HepG2 (cell line): Measurements from ENCODE around the gene MGAT2. TPM values are rescaled to one million over a fixed set of nuclear protein-coding genes. Genes with fewer than 3 reads are reported as not detected.

Experiments used
- AGO2 ChIP-seq: fragments of 200-400 bp; formaldehyde crosslinking; optimal IDR thresholded peaks from 2 replicates; pipeline ENCODE3; 2017; ENCODE audit warnings: mild to moderate bottlenecking, low read depth, low read length, moderate library complexity
- CEBPB ChIP-seq: IDR thresholded peaks from 2 replicates; pipeline ENCODE4 v1.6.1; 2011; ENCODE audit warnings: low read depth, low read length, improper control_type of control experiment, borderline replicate concordance
- FOXO4 ChIP-seq: sonication (generic); formaldehyde crosslinking; conservative IDR thresholded peaks from 2 replicates; pipeline ENCODE4 v1.8.1; 2023; ENCODE audit warnings: missing genetic modification reagents
- GATA4 ChIP-seq: sonication (generic); IDR thresholded peaks from 2 replicates; pipeline ENCODE4 v1.6.1; 2016; ENCODE audit warnings: antibody characterized with exemption, low read depth, borderline replicate concordance
- GPBP1L1 ChIP-seq: sonication (generic); formaldehyde crosslinking; IDR thresholded peaks from 2 replicates; pipeline ENCODE4 v1.5.0; 2020; ENCODE audit warnings: mild to moderate bottlenecking, missing genetic modification reagents
- MNT ChIP-seq: fragments of 450-650 bp; IDR thresholded peaks from 2 replicates; pipeline ENCODE4 v1.6.1; 2016
- MXD3 ChIP-seq: IDR thresholded peaks from 2 replicates; pipeline ENCODE4 v1.6.1; 2016; ENCODE audit warnings: mild to moderate bottlenecking, missing biosample characterization, missing genetic modification reagents
- PAWR ChIP-seq: sonication (generic); formaldehyde crosslinking; IDR thresholded peaks from 2 replicates; pipeline ENCODE4 v1.4.0; 2020; ENCODE audit warnings: missing genetic modification reagents, mild to moderate bottlenecking, borderline replicate concordance
- RARA ChIP-seq: IDR thresholded peaks from 2 replicates; pipeline ENCODE4 v1.6.1; 2016; ENCODE audit warnings: missing genetic modification reagents, missing compliant biosample characterization
- SATB2 ChIP-seq: sonication (generic); formaldehyde crosslinking; IDR thresholded peaks from 2 replicates; pipeline ENCODE4 v1.5.0; 2020; ENCODE audit warnings: missing genetic modification reagents
- SIX4 ChIP-seq: sonication (generic); formaldehyde crosslinking; IDR thresholded peaks from 2 replicates; pipeline ENCODE4 v1.4.0; 2020; ENCODE audit warnings: missing genetic modification reagents
- SNAPC4 ChIP-seq: sonication (generic); formaldehyde crosslinking; IDR thresholded peaks from 2 replicates; pipeline ENCODE4 v1.4.0; 2020; ENCODE audit warnings: mild to moderate bottlenecking, missing genetic modification reagents
- TFAP4 ChIP-seq: sonication (generic); IDR thresholded peaks from 2 replicates; pipeline ENCODE4 v1.6.1; 2016; ENCODE audit warnings: low read depth, borderline replicate concordance
- TGIF2 ChIP-seq: IDR thresholded peaks from 2 replicates; pipeline ENCODE4 v1.6.1; 2016; ENCODE audit warnings: control low read depth, missing compliant biosample characterization
- ZNF3 ChIP-seq: IDR thresholded peaks from 2 replicates; pipeline ENCODE4 v1.7.0; 2017; ENCODE audit warnings: inconsistent platforms
- ZNF614 ChIP-seq: IDR thresholded peaks from 2 replicates; pipeline ENCODE4 v1.6.1; 2018; ENCODE audit warnings: missing biosample characterization, missing genetic modification reagents, inconsistent platforms, borderline replicate concordance
- ZNF644 ChIP-seq: IDR thresholded peaks from 2 replicates; pipeline ENCODE4 v1.6.1; 2016; ENCODE audit warnings: low read depth
- polyA plus RNA-seq, 8 experiments: library from polyadenylated mRNA; depleted of rRNA in 3 of 8; stranded (reverse) in 7 of 8; unstranded in 1 of 8; fragments of >200 nt; fragmentation: Illumina TruSeq in 4 of 8; extraction: Trizol in 4 of 8; gene quantifications; 2 replicates each; pipeline versions ENCODE4 v1.2.1 to v1.2.3, GENCODE V29; 2011 to 2016; ENCODE audit warnings: low read depth in 4 of 8, missing spikeins in 1 of 8, mixed read lengths in 1 of 8; ENCODE audit not compliant: insufficient read depth in 1 of 8
- total RNA-seq, 5 experiments: library from RNA; depleted of rRNA; stranded (reverse); fragments of >200 nt; fragmentation: Illumina TruSeq; extraction: Trizol; gene quantifications; 2 replicates each; pipeline ENCODE4 v1.2.3, GENCODE V29; 2016; ENCODE audit warnings: low read depth in 1 of 5

MGAT2 gene
- total and polyA plus RNA-seq, 2 of the 13 experiments (the other 11 are each of a cell fraction or from before 2014, with no cell fraction given): 12.9 to 51.9 TPM

GRCh38 chr14:49598485-49599300 lies 21.9 kb upstream of the MGAT2 start, which contains the start of gene LRR1 (continued):
- TF ChIP-seq ZNF644 (no peak), FOXO4 (no peak), TFAP4 (peak; percentile 90), GPBP1L1 (CRISPR knock-in tag) (no peak), AGO2 (peak; percentile 86), ZNF3 (CRISPR knock-in tag) (no peak), SATB2 (peak; percentile 53; the same call in 1 of the 2 replicates), CEBPB (no peak), MNT (no peak), SIX4 (no peak), ZNF614 (CRISPR knock-in tag) (peak; percentile 63; the same call in 1 of the 2 replicates), GATA4 (no peak), TGIF2 (CRISPR knock-in tag) (peak; percentile 67; the same call in 1 of the 2 replicates), RARA (CRISPR knock-in tag) (no peak), MXD3 (CRISPR knock-in tag) (peak; percentile 82), PAWR (CRISPR knock-in tag) (no peak), SNAPC4 (CRISPR knock-in tag) (no peak; the same call in 1 of the 2 replicates)
